H1 (cell line): Measurements from ENCODE around the gene SHISA6. TPM values are rescaled to one million over a fixed set of nuclear protein-coding genes. Genes with fewer than 3 reads are reported as not detected.

Experiments
- CTCF ChIA-PET: fragments of 300-600 bp; sonication (Branson Sonifier 250); formaldehyde crosslinking; loops from one replicate; lab custom pipeline; 2021; ENCODE audit not compliant: partially characterized antibody; lab: Charles Lee
- POLR2A ChIA-PET: fragments of 300-600 bp; sonication (Branson Sonifier 250); formaldehyde crosslinking; loops from one replicate; lab custom pipeline; 2021; ENCODE audit warnings: inconsistent platforms; ENCODE audit not compliant: partially characterized antibody; lab: Charles Lee
- DNase-seq, 2 experiments: peaks; one replicate each; pipeline versions ENCODE4 v3.0.0 to v3.0.0-alpha.2; 2010 to 2022; ENCODE audit warnings: low spot score in 2 of 2, low read depth in 1 of 2, mixed read lengths in 1 of 2
- FAIRE-seq: peaks from 2 replicates; lab custom pipeline; 2011; peaks lifted over from hg19 to GRCh38; lab: Jason Lieb, UNC
- H2AFZ ChIP-seq: 2 replicates; pipeline ENCODE4 v1.8.1; 2012; ENCODE audit warnings: low read length, inconsistent platforms
- H2AK5ac ChIP-seq: 2 replicates; pipeline ENCODE4 v1.6.1; 2013; ENCODE audit warnings: low read depth, low read length
- H2BK120ac ChIP-seq: replicated peaks from 2 replicates; pipeline ENCODE3; 2013; ENCODE audit warnings: low read depth, low read length, inconsistent platforms
- H2BK12ac ChIP-seq: 2 replicates; pipeline ENCODE4 v1.6.1; 2013; ENCODE audit warnings: low read depth, low read length
- H2BK15ac ChIP-seq: 2 replicates; pipeline ENCODE4 v1.6.1; 2013; ENCODE audit warnings: low read length
- H2BK20ac ChIP-seq: 2 replicates; pipeline ENCODE4 v1.6.1; 2013; ENCODE audit warnings: low read length
- H2BK5ac ChIP-seq: 2 replicates; pipeline ENCODE4 v1.6.1; 2013; ENCODE audit warnings: low read depth, low read length
- H3K14ac ChIP-seq: 2 replicates; pipeline ENCODE4 v1.6.1; 2013; ENCODE audit warnings: inconsistent platforms; ENCODE audit not compliant: insufficient read length
- H3K18ac ChIP-seq: 2 replicates; pipeline ENCODE4 v1.6.1; 2013; ENCODE audit warnings: low read length; ENCODE audit errors: extremely low read depth
- H3K23ac ChIP-seq: 2 replicates; pipeline ENCODE4 v1.6.1; 2013; ENCODE audit warnings: inconsistent platforms; ENCODE audit not compliant: insufficient read length
- H3K23me2 ChIP-seq: 2 replicates; pipeline ENCODE4 v1.6.1; 2013; ENCODE audit warnings: low read depth, low read length
- H3K27ac ChIP-seq: 2 replicates; pipeline ENCODE4 v1.6.1; 2011; ENCODE audit warnings: low read depth, low read length, inconsistent platforms
- H3K27me3 ChIP-seq, 4 experiments: replicated peaks in 1 of 4; 1 replicate in 1 of 4; 2 replicates in 3 of 4; pipeline versions ENCODE4 v1.6.1 to v1.8.1; 2011 to 2013; ENCODE audit warnings: low read length in 3 of 4, mild to moderate bottlenecking in 3 of 4, inconsistent platforms in 2 of 4, mixed read lengths in 2 of 4, moderate library complexity in 1 of 4; ENCODE audit not compliant: control insufficient read depth in 3 of 4, insufficient read depth in 3 of 4; ENCODE audit errors: extremely low read depth in 1 of 4
- H3K36me3 ChIP-seq, 4 experiments: 2 replicates each; pipeline versions ENCODE4 v1.6.1 to v1.8.1; 2011 to 2013; ENCODE audit warnings: mild to moderate bottlenecking in 4 of 4, low read length in 3 of 4, moderate library complexity in 2 of 4, control low read depth in 1 of 4, inconsistent platforms in 1 of 4; ENCODE audit not compliant: insufficient read depth in 4 of 4, control insufficient read depth in 2 of 4
- H3K4ac ChIP-seq: replicated peaks from 2 replicates; pipeline ENCODE3; 2013; ENCODE audit warnings: low read length, low read depth, mixed read lengths, inconsistent platforms; ENCODE audit not compliant: insufficient read length
- H3K4me1 ChIP-seq, 4 experiments: replicated peaks in 1 of 4; 1 replicate in 1 of 4; 2 replicates in 3 of 4; pipeline versions ENCODE4 v1.6.1 to v1.8.1; 2011 to 2013; ENCODE audit warnings: low read length in 3 of 4, inconsistent platforms in 2 of 4, mixed read lengths in 1 of 4; ENCODE audit not compliant: insufficient read depth in 4 of 4, control insufficient read depth in 3 of 4
- H3K4me2 ChIP-seq, 2 experiments: 2 replicates each; pipeline versions ENCODE4 v1.6.1 to v1.8.1; 2011 to 2013; ENCODE audit warnings: low read depth in 2 of 2, low read length in 2 of 2, control low read depth in 1 of 2, inconsistent platforms in 1 of 2, mild to moderate bottlenecking in 1 of 2; ENCODE audit not compliant: insufficient read depth in 1 of 2
- H3K4me3 ChIP-seq, 4 experiments: fragments of 200-600, 300-600 bp in 1 of 4; sonication (generic), shearing (Covaris generic), sonication (Bioruptor Twin) in 1 of 4; 2 replicates each; pipeline versions ENCODE4 v1.5.1 to v1.8.1; 2011 to 2016; ENCODE audit warnings: low read length in 4 of 4, low read depth in 3 of 4, control low read depth in 2 of 4, inconsistent platforms in 2 of 4, mild to moderate bottlenecking in 2 of 4, mixed read lengths in 1 of 4, moderate library complexity in 1 of 4; ENCODE audit not compliant: insufficient read depth in 2 of 4; ENCODE audit errors: extremely low read depth in 1 of 4
- H3K56ac ChIP-seq: replicated peaks from 2 replicates; pipeline ENCODE3; 2013; ENCODE audit warnings: low read depth, mild to moderate bottlenecking, mixed read lengths, low read length, inconsistent platforms; ENCODE audit not compliant: insufficient read length
- H3K79me1 ChIP-seq: 2 replicates; pipeline ENCODE4 v1.6.1; 2013; ENCODE audit warnings: low read depth, low read length, control low read depth
- H3K79me2 ChIP-seq, 2 experiments: 2 replicates each; pipeline versions ENCODE4 v1.6.1 to v1.8.1; 2012 to 2013; ENCODE audit warnings: low read length in 2 of 2, mild to moderate bottlenecking in 2 of 2, inconsistent platforms in 1 of 2; ENCODE audit not compliant: insufficient read depth in 2 of 2, control insufficient read depth in 1 of 2
- H3K9ac ChIP-seq, 4 experiments: replicated peaks in 1 of 4; 1 replicate in 1 of 4; 2 replicates in 3 of 4; pipeline versions ENCODE4 v1.6.1 to v1.8.1; 2011 to 2013; ENCODE audit warnings: low read depth in 3 of 4, low read length in 3 of 4, control low read depth in 2 of 4, mild to moderate bottlenecking in 2 of 4, moderate library complexity in 2 of 4, inconsistent platforms in 1 of 4; ENCODE audit errors: extremely low read depth in 1 of 4
- H3K9me3 ChIP-seq, 2 experiments: 2 replicates each; pipeline versions ENCODE4 v1.6.1 to v1.8.1; 2012 to 2013; ENCODE audit warnings: mild to moderate bottlenecking in 2 of 2, moderate library complexity in 2 of 2, control low read depth in 1 of 2, inconsistent platforms in 1 of 2, low read depth in 1 of 2, low read length in 1 of 2, mixed read lengths in 1 of 2; ENCODE audit not compliant: insufficient read depth in 2 of 2
- H4K20me1 ChIP-seq, 2 experiments: replicated peaks in 1 of 2; 2 replicates each; pipeline versions ENCODE3 to v1.8.1; 2011 to 2013; ENCODE audit warnings: inconsistent platforms in 2 of 2, low read length in 2 of 2, mild to moderate bottlenecking in 1 of 2; ENCODE audit not compliant: insufficient read depth in 2 of 2, control insufficient read depth in 1 of 2
- H4K5ac ChIP-seq: 2 replicates; pipeline ENCODE4 v1.6.1; 2013; ENCODE audit warnings: low read length, low read depth, mixed read lengths, inconsistent platforms; ENCODE audit not compliant: insufficient read length
- H4K8ac ChIP-seq: 2 replicates; pipeline ENCODE4 v1.8.0; 2013; ENCODE audit warnings: mild to moderate bottlenecking, moderate library complexity, low read length, inconsistent platforms; ENCODE audit not compliant: insufficient read depth; ENCODE audit errors: extremely low read depth
- H4K91ac ChIP-seq: replicated peaks from 2 replicates; pipeline ENCODE3; 2013; ENCODE audit warnings: low read length, mixed read lengths, inconsistent platforms; ENCODE audit not compliant: insufficient read length
- CBX5 ChIP-seq: fragments of 300-800, 300-1000 bp; sonication (generic); IDR thresholded peaks from 2 replicates; pipeline ENCODE4 v1.7.1; 2016; ENCODE audit warnings: antibody characterized with exemption, low read length, low read depth
- EZH2 ChIP-seq: fragments of 200-600 bp; sonication (generic); IDR thresholded peaks from 2 replicates; pipeline ENCODE4 v1.7.1; 2012; ENCODE audit warnings: low read depth, mild to moderate bottlenecking, moderate library complexity, low read length, inconsistent platforms; ENCODE audit not compliant: severe bottlenecking
- FOSL1 ChIP-seq: IDR thresholded peaks from 2 replicates; pipeline ENCODE4 v1.6.1; 2011; ENCODE audit warnings: mild to moderate bottlenecking, low read depth, low read length, moderate library complexity; ENCODE audit not compliant: insufficient read depth
- HDAC6 ChIP-seq: IDR thresholded peaks from one replicate; pipeline ENCODE4 v1.7.1; 2012; ENCODE audit warnings: low read depth, mild to moderate bottlenecking, inconsistent platforms, low read length, moderate library complexity
- KDM4A ChIP-seq: IDR thresholded peaks from one replicate; pipeline ENCODE4 v1.7.1; 2012; ENCODE audit warnings: low read depth, mild to moderate bottlenecking, moderate library complexity, low read length, inconsistent platforms; ENCODE audit not compliant: severe bottlenecking
- NANOG ChIP-seq: IDR thresholded peaks from 2 replicates; pipeline ENCODE4 v1.6.1; 2011; ENCODE audit warnings: low read length, low read depth, mild to moderate bottlenecking, inconsistent platforms; ENCODE audit not compliant: insufficient read depth, poor library complexity, severe bottlenecking
- NRF1 ChIP-seq: IDR thresholded peaks from 2 replicates; pipeline ENCODE4 v1.6.1; 2011; ENCODE audit warnings: mild to moderate bottlenecking, low read depth, low read length, improper control_type of control experiment
- WGBS, 2 experiments: shearing (Covaris generic) in 1 of 2; methylation state at CpG; one replicate each; pipeline versions ENCODE4 v1.1.6 to v1.1.7; 2013 to 2015; ENCODE audit warnings: low lambda C conversion rate in 2 of 2, mixed read lengths in 2 of 2, inconsistent platforms in 1 of 2, low coverage in 1 of 2, missing lambda C conversion rate in 1 of 2; ENCODE audit not compliant: insufficient replicate concordance in 2 of 2, insufficient coverage in 1 of 2, insufficient read length in 1 of 2; ENCODE audit errors: extremely low coverage in 1 of 2, missing lambda C conversion rate in 1 of 2; 5-methylcytosine and 5-hydroxymethylcytosine counted together
- polyA plus RNA-seq, 7 experiments: library from polyadenylated mRNA; depleted of rRNA in 3 of 7; stranded (reverse) in 5 of 7; unstranded in 2 of 7; fragments of >200 nt in 5 of 7; fragments of 200-250 nt in 2 of 7; gene quantifications; 1 replicate in 5 of 7; 2 replicates in 1 of 7; 4 replicates in 1 of 7; pipeline versions ENCODE4 v1.2.1 to v1.2.3, GENCODE V29; 2011 to 2013; ENCODE audit warnings: missing spikeins in 2 of 7, mixed read lengths in 2 of 7
- total RNA-seq: library from RNA; stranded (reverse); fragmentation: NEBNext Ultra II Directional; extraction: Animal tissue kit (Norgen Biotek cat#: 25700); gene quantifications from 2 replicates; pipeline ENCODE4 v1.2.1, GENCODE V29; 2021

The SHISA6 gene
- total and polyA plus RNA-seq, 2 of the 8 experiments (the other 6 are each of a cell fraction or from before 2014, with no cell fraction given): 2.9 to 4.8 TPM

- Histone ChIP-seq H3K14ac (no peak overlapping the region), H4K5ac (no peak overlapping the region), H3K27ac (no peak overlapping the region), H4K91ac (no peak overlapping the region), H3K4ac (no peak overlapping the region), H3K79me2 (no peaks in the 10 kb centered on the region), H3K9me3 (peaks cover 0 to 2% of the 10 kb centered on the region in 2 experiments; a peak in 1 of 4 replicates), H3K23ac (no peak overlapping the region), H2BK20ac (no peak overlapping the region), H2AK5ac (no peak overlapping the region), H4K8ac (no peak overlapping the region), H2AFZ (no peak overlapping the region), H3K4me2 (no peak overlapping the region), H3K36me3 (no peaks in the 10 kb centered on the region), H2BK12ac (no peak overlapping the region), H3K23me2 (no peaks in the 10 kb centered on the region), H2BK5ac (no peak overlapping the region), H3K27me3 (no peaks in the 10 kb centered on the region), H3K79me1 (no peaks in the 10 kb centered on the region), H3K56ac (no peak overlapping the region), H3K9ac (no peak overlapping the region), H2BK120ac (no peak overlapping the region), H4K20me1 (no peaks in the 10 kb centered on the region), H2BK15ac (no peak overlapping the region), H3K4me3 (no peak overlapping the region), H3K4me1 (peaks cover 0 to 5% (median 3%) of the 10 kb centered on the region in 4 experiments; a peak in 3 of 7 replicates), H3K18ac (no peak overlapping the region)
- POLR2A ChIA-PET: no interaction called here
- DNase-seq (no peak), FAIRE-seq (no peak)
- 87% methylated on average over 5 of the region's 5 CpGs; no CpG with 5 or more reads in 1 of the 2 experiments for WGBS, 2 experiments
- CTCF ChIA-PET: no interaction called here
- TF ChIP-seq NANOG: no peak
- TF ChIP-seq FOSL1: no peak
- TF ChIP-seq HDAC6: no peak
- no peak for TF ChIP-seq NRF1
- TF ChIP-seq KDM4A: no peak
- no peak for TF ChIP-seq CBX5
- no peak for TF ChIP-seq EZH2
Observed at GRCh38 chr17:11538366-11538765, 297.4 kb downstream of the SHISA6 start.
